ENCODE measurements around the gene LRIT2. TPM values are rescaled to one million over a fixed set of nuclear protein-coding genes. Genes with fewer than 3 reads are reported as not detected.

The LRIT2 gene
- total RNA-seq, 2 donors from 2014 or later = not detected

DNA sequence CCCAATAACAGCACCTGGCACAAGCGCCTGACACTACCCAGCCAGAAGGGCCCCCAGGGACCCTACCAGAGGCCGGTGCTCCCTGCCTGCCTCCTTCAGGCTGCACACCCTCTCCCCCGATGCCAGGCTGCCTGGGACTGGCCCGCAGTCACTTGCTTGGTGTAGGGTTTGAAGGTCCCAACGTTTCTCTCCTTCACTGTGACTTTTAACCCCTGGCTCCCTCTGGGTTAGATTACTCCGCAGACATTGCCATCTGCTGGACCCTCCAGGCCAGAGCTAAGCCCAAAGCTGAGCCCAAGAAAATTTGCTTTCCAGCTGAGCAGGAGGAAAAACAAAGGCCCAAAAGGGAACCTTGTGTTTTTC, 24.1 kb downstream of the LRIT2 start:
- Histone ChIP-seq H3K4me3 (no peak overlapping the region), H3K27ac (peak overlapping the region; percentile 81), H3K9me3 (no peaks in the 10 kb centered on the region), H3K9ac (ENCODE audit: low read depth in 2 of 2, low read length in 2 of 2) (peak overlapping the region; percentile 48 to 86), H3K36me3 (no peaks in the 10 kb centered on the region), H3K4me1 (peaks cover 29% of the 10 kb centered on the region), H3K27me3 (no peaks in the 10 kb centered on the region)
- intact Hi-C loops (cut with DNase I) = loop anchor here (5.0 kb wide), 1 partner anchor 39 kb away; no protein-coding TSS in a partner anchor
- no peak for TF ChIP-seq CTCF (IDR thresholded peaks at IDR 0.05)
- DNase-seq = no peak

- no peaks in the 10 kb centered on the region for H3K36me3 ChIP-seq
- TF ChIP-seq CTCF (IDR thresholded peaks at IDR 0.05) = no peak
- H3K27me3 ChIP-seq = no peaks in the 10 kb centered on the region
- no peaks in the 10 kb centered on the region for H3K9me3 ChIP-seq
- H3K4me3 ChIP-seq = no peak overlapping the region
- peak overlapping the region; percentile 81 for H3K27ac ChIP-seq
- intact Hi-C loops (cut with DNase I) = loop anchor here (5.0 kb wide), 1 partner anchor 38 kb away; no protein-coding TSS in a partner anchor
- H3K4me1 ChIP-seq = peaks cover 30% of the 10 kb centered on the region
- peak; percentile 87 for DNase-seq
- H3K9ac ChIP-seq (ENCODE audit: low read depth in 2 of 2, low read length in 2 of 2) = peak overlapping the region in 1 of 2 donors; percentile 86
Observed at GRCh38 chr10:84200537-84201243, 24.7 kb downstream of the LRIT2 start.

GRCh38 chr10:84198206-84198915, 27.0 kb downstream of the LRIT2 start:
- DNase-seq = peak; percentile 81
- intact Hi-C loops (cut with DNase I) = no loop called here
- Histone ChIP-seq H3K36me3 (no peaks in the 10 kb centered on the region), H3K27ac (peak overlapping the region; percentile 77), H3K4me3 (no peak overlapping the region), H3K27me3 (no peaks in the 10 kb centered on the region), H3K4me1 (peaks cover 30% of the 10 kb centered on the region), H3K9me3 (no peaks in the 10 kb centered on the region), H3K9ac (ENCODE audit: low read depth in 2 of 2, low read length in 2 of 2) (peak overlapping the region in 1 of 2 donors; percentile 76)
- no peak for TF ChIP-seq CTCF (IDR thresholded peaks at IDR 0.05)

GRCh38 chr10:84197643-84198042, 27.7 kb downstream of the LRIT2 start:
- H3K27ac ChIP-seq = peak overlapping the region; percentile 77
- H3K4me1 ChIP-seq = peaks cover 30% of the 10 kb centered on the region
- H3K27me3 ChIP-seq = no peaks in the 10 kb centered on the region

GRCh38 chr10:84196941-84197340, 28.4 kb downstream of the LRIT2 start:
- intact Hi-C loops (cut with DNase I) = no loop called here
- no peaks in the 10 kb centered on the region for H3K27me3 ChIP-seq
- H3K4me3 ChIP-seq = no peak overlapping the region
- TF ChIP-seq CTCF (IDR thresholded peaks at IDR 0.05) = no peak
- DNase-seq = no peak
- H3K9me3 ChIP-seq = no peaks in the 10 kb centered on the region
- no peaks in the 10 kb centered on the region for H3K36me3 ChIP-seq
- peak overlapping the region in 1 of 2 donors; percentile 76 for H3K9ac ChIP-seq (ENCODE audit: low read depth in 2 of 2, low read length in 2 of 2)
- peaks cover 30% of the 10 kb centered on the region for H3K4me1 ChIP-seq
- peak overlapping the region; percentile 77 for H3K27ac ChIP-seq

More at GRCh38 chr10:84197643-84198042, 27.7 kb downstream of the LRIT2 start:
- Histone ChIP-seq H3K4me3 (no peak overlapping the region), H3K9me3 (no peaks in the 10 kb centered on the region), H3K36me3 (no peaks in the 10 kb centered on the region), H3K9ac (ENCODE audit: low read depth in 2 of 2, low read length in 2 of 2) (peak overlapping the region in 1 of 2 donors; percentile 76)
- intact Hi-C loops (cut with DNase I) = no loop called here
- no peak for TF ChIP-seq CTCF (IDR thresholded peaks at IDR 0.05)
- no peak for DNase-seq

Measured in colonic mucosa (tissue), 4 donors.